ENCODE data around the gene HEATR1.

The HEATR1 gene

GRCh38 chr1:236523704-236524141, 80.6 kb downstream of the HEATR1 start, which contains the start of gene LGALS8 (continued):
- TF ChIP-seq KLF8 (tag by site-specific recombination; IDR thresholded peaks at IDR 0.05) (no peak; the same call in 1 of the 2 replicates), ZNF449 (tag by site-specific recombination; IDR thresholded peaks at IDR 0.05) (no peak), PRDM6 (tag by site-specific recombination; IDR thresholded peaks at IDR 0.05) (no peak), PATZ1 (tag by site-specific recombination; IDR thresholded peaks at IDR 0.05) (peak; percentile 67), BCL11A (tag by site-specific recombination; IDR thresholded peaks at IDR 0.05; ENCODE audit: low read depth) (no peak), ATF2 (tag by site-specific recombination; IDR thresholded peaks at IDR 0.05; ENCODE audit: low read depth) (no peak), ZNF768 (tag by site-specific recombination; IDR thresholded peaks at IDR 0.05) (no peak), ZNF521 (tag by site-specific recombination; IDR thresholded peaks at IDR 0.05) (no peak), TSHZ1 (tag by site-specific recombination; IDR thresholded peaks at IDR 0.05; ENCODE audit: borderline replicate concordance) (no peak), ZNF341 (tag by site-specific recombination; IDR thresholded peaks at IDR 0.05; ENCODE audit: low read depth) (peak; percentile 80), YY2 (tag by site-specific recombination; IDR thresholded peaks at IDR 0.05) (no peak), ZNF785 (tag by site-specific recombination; IDR thresholded peaks at IDR 0.05) (no peak), ZNF223 (tag by site-specific recombination; IDR thresholded peaks at IDR 0.05) (no peak), KLF16 (tag by site-specific recombination; IDR thresholded peaks at IDR 0.05) (peak; percentile 65; the same call in 1 of the 2 replicates), PBX3 (CRISPR knock-in tag; IDR thresholded peaks at IDR 0.05) (peak; percentile 56; the same call in 1 of the 2 replicates), ZNF138 (tag by site-specific recombination; IDR thresholded peaks at IDR 0.05; ENCODE audit: borderline replicate concordance) (no peak), ZNF510 (tag by site-specific recombination; IDR thresholded peaks at IDR 0.05; ENCODE audit: insufficient replicate concordance) (no peak), KLF1 (tag by site-specific recombination; IDR thresholded peaks at IDR 0.05) (peak; percentile 37), ZNF571 (tag by site-specific recombination; IDR thresholded peaks at IDR 0.05) (no peak)

Data from HEK293 (cell line).